GM19099 (cell line): Measurements from ENCODE around the gene TNRC6C.

Source experiments
- POLR2A ChIP-seq: IDR thresholded peaks from 3 replicates; pipeline ENCODE4 v1.6.1; 2011; ENCODE audit warnings: low read depth; ENCODE audit not compliant: insufficient read length; ENCODE audit errors: extremely low read depth

The TNRC6C gene

GRCh38 chr17:78124836-78125137, 166.3 kb downstream of the TNRC6C start:
- TF ChIP-seq POLR2A, result no peak

- peak; percentile 37 for TF ChIP-seq POLR2A
Measured at GRCh38 chr17:78125138-78125913, 166.8 kb downstream of the TNRC6C start.

- peak; percentile 2 for TF ChIP-seq POLR2A
Measured at GRCh38 chr17:78125976-78126894, 167.7 kb downstream of the TNRC6C start.

GRCh38 chr17:78126895-78127238, 168.4 kb downstream of the TNRC6C start:
- TF ChIP-seq POLR2A, result no peak

GRCh38 chr17:78127239-78127887, 168.9 kb downstream of the TNRC6C start:
- peak; percentile 81 for TF ChIP-seq POLR2A

- no peak for TF ChIP-seq POLR2A
Measured at GRCh38 chr17:78127888-78128550, 169.5 kb downstream of the TNRC6C start.

- peak; percentile 72 for TF ChIP-seq POLR2A
Measured at GRCh38 chr17:78128551-78129350, 170.2 kb downstream of the TNRC6C start, which contains the start of gene TMC6. Gene TMC6 (minus strand): TSS chr17:78128755. CDS start chr17:78126832, 1,923 bp downstream.

- TF ChIP-seq POLR2A, result no peak
Measured at GRCh38 chr17:78129351-78130089, 171.0 kb downstream of the TNRC6C start.

- no peak for TF ChIP-seq POLR2A
Measured at GRCh38 chr17:78130090-78130436, 171.6 kb downstream of the TNRC6C start.

GRCh38 chr17:78130437-78131101, 172.1 kb downstream of the TNRC6C start, which contains the start of gene TMC8:
Gene TMC8 (plus strand): TSS chr17:78130771. CDS start chr17:78131589, 818 bp downstream.
- TF ChIP-seq POLR2A, result peak; percentile 65

GRCh38 chr17:78131172-78132083, 172.9 kb downstream of the TNRC6C start:
- peak; percentile 41 for TF ChIP-seq POLR2A
